ENCODE results near the gene P2RX4.

DNA sequence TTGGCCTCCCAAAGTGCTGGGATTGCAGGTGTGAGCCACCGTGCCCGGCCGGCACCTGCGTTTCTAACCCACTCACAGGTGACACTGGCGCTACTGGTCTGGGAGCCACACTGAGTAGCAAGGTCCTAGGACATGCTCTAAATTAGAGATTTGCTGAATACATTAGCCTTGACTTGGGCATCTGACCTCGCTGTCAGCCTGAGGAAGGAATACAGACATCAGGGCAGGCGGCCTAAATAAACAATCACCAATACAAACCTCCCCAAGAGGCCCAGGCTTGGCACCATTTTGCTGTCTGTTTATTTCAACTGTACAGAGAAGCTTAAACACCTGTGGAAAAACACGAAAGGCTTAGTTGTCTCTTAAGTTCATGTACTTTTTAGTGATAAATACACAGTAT, 27.5 kb downstream of the P2RX4 start:
- TF ChIP-seq YY1 (IDR thresholded peaks at IDR 0.05; ENCODE audit: insufficient read depth, insufficient read length) (no peak), SUZ12 (IDR thresholded peaks at IDR 0.05; ENCODE audit: extremely low read depth, insufficient read depth, insufficient read length) (no peak), ZNF274 (IDR thresholded peaks at IDR 0.05; ENCODE audit: low read depth, low read length) (no peak)
